GM12874 (cell line): ENCODE results near the gene NCAPG2.

Source experiments
- CTCF ChIP-seq: IDR thresholded peaks from 2 replicates; pipeline ENCODE4 v1.5.1; 2011; ENCODE audit warnings: low read depth, mild to moderate bottlenecking, control low read depth, low read length, moderate library complexity; ENCODE audit not compliant: insufficient read depth

The NCAPG2 gene

GRCh38 chr7:158607563-158607962 is 97.0 kb downstream of the NCAPG2 start:
- TF ChIP-seq CTCF = no peak

- no peak for TF ChIP-seq CTCF
These were observed 97.8 kb downstream of the NCAPG2 start for GRCh38 chr7:158606671-158607424.

- no peak for TF ChIP-seq CTCF
These were observed 98.5 kb downstream of the NCAPG2 start for GRCh38 chr7:158606129-158606528.

GRCh38 chr7:158603773-158604755 is 100.5 kb downstream of the NCAPG2 start:
- TF ChIP-seq CTCF = no peak

- no peak for TF ChIP-seq CTCF
These were observed 101.5 kb downstream of the NCAPG2 start for GRCh38 chr7:158602905-158603772.

- no peak for TF ChIP-seq CTCF
These were observed 102.6 kb downstream of the NCAPG2 start for GRCh38 chr7:158602041-158602440.

GRCh38 chr7:158601090-158601489 is 103.5 kb downstream of the NCAPG2 start:
- no peak for TF ChIP-seq CTCF
